CD4-positive, alpha-beta T cell (primary cell): ENCODE measurements around the gene SLC12A7. TPM values are rescaled to one million over a fixed set of nuclear protein-coding genes. Genes with fewer than 3 reads are reported as not detected.

Experiments used
- ATAC-seq: fragments of 200-7000 bp; cut with Tn5 transposase; one replicate; pipeline ENCODE4 v1.10.0; 2022; ENCODE audit warnings: mild to moderate bottlenecking; ENCODE audit not compliant: poor library complexity
- CTCF ChIA-PET: fragments of 350-600 bp; sonication (Branson Sonifier 250); formaldehyde crosslinking; loops from one replicate; lab custom pipeline; 2021; ENCODE audit warnings: antibody characterized with exemption, inconsistent platforms; lab: Charles Lee
- POLR2A ChIA-PET: fragments of 350-600 bp; sonication (Branson Sonifier 250); formaldehyde crosslinking; loops from one replicate; lab custom pipeline; 2021; ENCODE audit warnings: antibody characterized with exemption, inconsistent platforms; lab: Charles Lee
- DNase-seq, 14 experiments: peaks; one replicate each; pipeline ENCODE4 v3.0.0-alpha.2; 2013 to 2020; ENCODE audit warnings: mixed read lengths in 2 of 14
- H3K27ac ChIP-seq, 2 donors: one replicate each; pipeline versions ENCODE4 v1.5.1 to v1.7.0; 2013; ENCODE audit warnings: low read length in 2 of 2, low read depth in 1 of 2, mild to moderate bottlenecking in 1 of 2
- H3K27me3 ChIP-seq, 2 experiments: 1 replicate in 1 of 2; 2 replicates in 1 of 2; pipeline versions ENCODE4 v1.6.1 to v1.7.0; 2013; ENCODE audit warnings: low read length in 2 of 2, control low read depth in 1 of 2, mild to moderate bottlenecking in 1 of 2, moderate library complexity in 1 of 2; ENCODE audit not compliant: insufficient read depth in 2 of 2, control insufficient read depth in 1 of 2
- H3K36me3 ChIP-seq: one replicate; pipeline ENCODE4 v1.6.1; 2013; ENCODE audit warnings: low read length, control low read depth; ENCODE audit not compliant: insufficient read depth
- H3K4me1 ChIP-seq: one replicate; pipeline ENCODE4 v1.6.1; 2013; ENCODE audit warnings: low read length, control low read depth; ENCODE audit not compliant: insufficient read depth
- H3K4me3 ChIP-seq: one replicate; pipeline ENCODE4 v1.5.1; 2013; ENCODE audit warnings: mild to moderate bottlenecking, low read length, moderate library complexity
- H3K9me3 ChIP-seq, 2 experiments: 1 replicate in 1 of 2; 2 replicates in 1 of 2; pipeline versions ENCODE4 v1.6.1 to v1.7.0; 2013; ENCODE audit warnings: low read length in 2 of 2, mild to moderate bottlenecking in 2 of 2, control low read depth in 1 of 2, moderate library complexity in 1 of 2; ENCODE audit not compliant: control insufficient read depth in 1 of 2, insufficient read depth in 1 of 2
- H3K27ac Mint-ChIP-seq: one replicate; pipeline ENCODE4 v1.8.0; 2020; ENCODE audit warnings: mixed read lengths
- H3K27me3 Mint-ChIP-seq: one replicate; pipeline ENCODE4 v1.8.0; 2021; ENCODE audit warnings: mixed read lengths
- H3K36me3 Mint-ChIP-seq: one replicate; pipeline ENCODE4 v1.8.0; 2021; ENCODE audit warnings: low read depth, mixed read lengths
- H3K4me1 Mint-ChIP-seq: one replicate; pipeline ENCODE4 v1.8.0; 2021; ENCODE audit warnings: low read depth, mixed read lengths
- H3K4me3 Mint-ChIP-seq: one replicate; pipeline ENCODE4 v1.8.0; 2020; ENCODE audit warnings: mild to moderate bottlenecking, mixed read lengths
- H3K9me3 Mint-ChIP-seq: one replicate; pipeline ENCODE4 v1.8.0; 2020; ENCODE audit warnings: mixed read lengths
- intact Hi-C, 2 experiments: fragments of 100-400 bp; cut with DNase I in 1 of 2; cut with micrococcal nuclease in 1 of 2; formaldehyde crosslinking; loops; one replicate each; pipeline versions ENCODE4 v1.15.1 to v1.9.0; 2023 to 2025; cut with DNase I, micrococcal nuclease
- total RNA-seq, 174 experiments: library from RNA in 2 of 174; stranded (reverse) in 2 of 174; gene quantifications; one replicate each; pipeline ENCODE4 v1.2.3 and lab custom pipeline; 2021 to 2026
- TF ChIP-seq, protein P1 (sequence below): fragments of 200-600 bp; IDR thresholded peaks from one replicate; pipeline ENCODE4 v1.8.0; 2022; ENCODE audit warnings: antibody characterized with exemption, mild to moderate bottlenecking

The SLC12A7 gene
- total RNA-seq, 2 experiments from 2014 or later, result 47.9 to 51.7 TPM

DNA sequence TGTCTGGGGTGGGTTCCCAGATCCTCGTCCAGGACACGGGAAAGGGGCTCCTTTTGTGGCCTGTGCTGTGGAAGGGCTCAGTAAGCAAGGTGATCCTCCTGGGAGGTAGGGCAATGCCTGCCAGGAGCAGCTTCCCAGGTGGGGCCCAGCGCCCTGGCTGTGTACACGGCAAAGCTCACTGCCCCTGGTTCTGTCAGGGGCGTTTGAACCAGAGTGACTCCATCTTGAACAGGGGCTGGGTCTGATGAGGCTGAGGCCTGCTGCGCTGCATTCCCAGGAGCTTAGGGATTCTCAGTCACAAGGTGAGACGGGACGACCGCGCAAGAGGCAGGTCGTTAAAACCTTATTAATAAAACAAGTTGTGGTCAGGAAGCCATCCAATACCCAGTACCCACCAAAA, 19.9 kb upstream of the SLC12A7 start:
- DNase-seq (no peak), ATAC-seq (no peak)
- H3K9me3 Mint-ChIP-seq, result no peaks in the 10 kb centered on the region
- H3K27ac Mint-ChIP-seq, result no peak overlapping the region
- no peaks in the 10 kb centered on the region for H3K36me3 Mint-ChIP-seq
- TF ChIP-seq, protein P1, sequence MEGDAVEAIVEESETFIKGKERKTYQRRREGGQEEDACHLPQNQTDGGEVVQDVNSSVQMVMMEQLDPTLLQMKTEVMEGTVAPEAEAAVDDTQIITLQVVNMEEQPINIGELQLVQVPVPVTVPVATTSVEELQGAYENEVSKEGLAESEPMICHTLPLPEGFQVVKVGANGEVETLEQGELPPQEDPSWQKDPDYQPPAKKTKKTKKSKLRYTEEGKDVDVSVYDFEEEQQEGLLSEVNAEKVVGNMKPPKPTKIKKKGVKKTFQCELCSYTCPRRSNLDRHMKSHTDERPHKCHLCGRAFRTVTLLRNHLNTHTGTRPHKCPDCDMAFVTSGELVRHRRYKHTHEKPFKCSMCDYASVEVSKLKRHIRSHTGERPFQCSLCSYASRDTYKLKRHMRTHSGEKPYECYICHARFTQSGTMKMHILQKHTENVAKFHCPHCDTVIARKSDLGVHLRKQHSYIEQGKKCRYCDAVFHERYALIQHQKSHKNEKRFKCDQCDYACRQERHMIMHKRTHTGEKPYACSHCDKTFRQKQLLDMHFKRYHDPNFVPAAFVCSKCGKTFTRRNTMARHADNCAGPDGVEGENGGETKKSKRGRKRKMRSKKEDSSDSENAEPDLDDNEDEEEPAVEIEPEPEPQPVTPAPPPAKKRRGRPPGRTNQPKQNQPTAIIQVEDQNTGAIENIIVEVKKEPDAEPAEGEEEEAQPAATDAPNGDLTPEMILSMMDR, result no peak
- Histone ChIP-seq H3K4me3 (no peak overlapping the region), H3K27me3 (no peaks in the 10 kb centered on the region), H3K9me3 (no peaks in the 10 kb centered on the region), H3K27ac (no peak overlapping the region), H3K36me3 (no peaks in the 10 kb centered on the region), H3K4me1 (peaks cover 2% of the 10 kb centered on the region)
- H3K27me3 Mint-ChIP-seq, result no peaks in the 10 kb centered on the region
- no peak overlapping the region for H3K4me3 Mint-ChIP-seq
- CTCF ChIA-PET, result interaction anchor here (1.0 kb wide), 1 partner anchor 8 kb away, joined by 3 read pairs; no protein-coding TSS in a partner anchor
- intact Hi-C loops, result no loop called here
- H3K4me1 Mint-ChIP-seq, result no peaks in the 10 kb centered on the region
- POLR2A ChIA-PET, result no interaction called here

- no peak overlapping the region for H3K27ac ChIP-seq
- H3K4me3 ChIP-seq, result no peak overlapping the region
- Mint-ChIP-seq H3K9me3 (no peaks in the 10 kb centered on the region), H3K4me3 (no peak overlapping the region), H3K4me1 (no peaks in the 10 kb centered on the region), H3K27ac (no peak overlapping the region), H3K36me3 (no peaks in the 10 kb centered on the region), H3K27me3 (no peaks in the 10 kb centered on the region)
- peaks cover 2% of the 10 kb centered on the region for H3K4me1 ChIP-seq
- no peaks in the 10 kb centered on the region for H3K27me3 ChIP-seq
- no peak for ATAC-seq
- DNase-seq, result no peak
- POLR2A ChIA-PET, result no interaction called here
- CTCF ChIA-PET, result interaction anchor here (1.0 kb wide), 1 partner anchor 9 kb away, joined by 3 read pairs; no protein-coding TSS in a partner anchor
- TF ChIP-seq, protein P1, result no peak
- intact Hi-C loops, result no loop called here
- no peaks in the 10 kb centered on the region for H3K36me3 ChIP-seq
- no peaks in the 10 kb centered on the region for H3K9me3 ChIP-seq
These were observed 19.3 kb upstream of the SLC12A7 start for GRCh38 chr5:1131191-1131621.

- Mint-ChIP-seq H3K9me3 (no peaks in the 10 kb centered on the region), H3K36me3 (no peaks in the 10 kb centered on the region), H3K27me3 (no peaks in the 10 kb centered on the region), H3K27ac (no peak overlapping the region), H3K4me1 (no peaks in the 10 kb centered on the region), H3K4me3 (no peak overlapping the region)
- POLR2A ChIA-PET, result no interaction called here
- Histone ChIP-seq H3K4me1 (peaks cover 2% of the 10 kb centered on the region), H3K36me3 (no peaks in the 10 kb centered on the region), H3K4me3 (no peak overlapping the region), H3K27ac (no peak overlapping the region), H3K27me3 (no peaks in the 10 kb centered on the region), H3K9me3 (no peaks in the 10 kb centered on the region)
- intact Hi-C loops, result no loop called here
- CTCF ChIA-PET, result no interaction called here
- DNase-seq, result no peak
- TF ChIP-seq, protein P1, result no peak
- no peak for ATAC-seq
These were observed 18.5 kb upstream of the SLC12A7 start for GRCh38 chr5:1130218-1130946.
